H9 (cell line): ENCODE measurements around the gene HSPA4. TPM values are rescaled to one million over a fixed set of nuclear protein-coding genes. Genes with fewer than 3 reads are reported as not detected.

Experiments
- DNase-seq: peaks from one replicate; pipeline ENCODE4 v3.0.0-alpha.2; 2017
- H2AFZ ChIP-seq: one replicate; pipeline ENCODE4 v1.6.1; 2013; ENCODE audit warnings: mild to moderate bottlenecking, low read length, control low read depth, moderate library complexity
- H2AK5ac ChIP-seq: 2 replicates; pipeline ENCODE4 v1.6.1; 2013; ENCODE audit warnings: low read length, control low read depth, mixed read lengths; ENCODE audit not compliant: insufficient read length
- H2BK120ac ChIP-seq: one replicate; pipeline ENCODE4 v1.6.1; 2013; ENCODE audit warnings: low read depth, mild to moderate bottlenecking, low read length, control low read depth, inconsistent platforms; ENCODE audit not compliant: poor library complexity, severe bottlenecking
- H2BK12ac ChIP-seq: 2 replicates; pipeline ENCODE4 v1.6.1; 2013; ENCODE audit warnings: low read length, control low read depth, mixed read lengths, low read depth; ENCODE audit not compliant: insufficient read length
- H2BK15ac ChIP-seq: 2 replicates; pipeline ENCODE4 v1.6.1; 2013; ENCODE audit warnings: low read depth, low read length, control low read depth
- H2BK20ac ChIP-seq: one replicate; pipeline ENCODE4 v1.6.1; 2013; ENCODE audit warnings: low read depth, mild to moderate bottlenecking, low read length, control low read depth, inconsistent platforms; ENCODE audit not compliant: poor library complexity, severe bottlenecking
- H2BK5ac ChIP-seq: 2 replicates; pipeline ENCODE4 v1.6.1; 2013; ENCODE audit warnings: low read length, control low read depth, mixed read lengths; ENCODE audit not compliant: insufficient read length
- H3K14ac ChIP-seq: 2 replicates; pipeline ENCODE4 v1.6.1; 2013; ENCODE audit warnings: low read length, control low read depth; ENCODE audit not compliant: insufficient read depth
- H3K18ac ChIP-seq: 2 replicates; pipeline ENCODE4 v1.6.1; 2013; ENCODE audit warnings: low read depth, mild to moderate bottlenecking, mixed read lengths, low read length, control low read depth; ENCODE audit not compliant: insufficient read length
- H3K23ac ChIP-seq: 2 replicates; pipeline ENCODE4 v1.6.1; 2013; ENCODE audit warnings: low read length, control low read depth, mixed read lengths, low read depth; ENCODE audit not compliant: insufficient read length
- H3K23me2 ChIP-seq: 2 replicates; pipeline ENCODE4 v1.6.1; 2013; ENCODE audit warnings: low read depth, mild to moderate bottlenecking, mixed read lengths, low read length, control low read depth; ENCODE audit not compliant: insufficient read length, poor library complexity, severe bottlenecking
- H3K27ac ChIP-seq: 2 replicates; pipeline ENCODE4 v1.5.1; 2013; ENCODE audit warnings: low read length, control low read depth, mixed read lengths, low read depth; ENCODE audit not compliant: insufficient read length
- H3K27me3 ChIP-seq: 2 replicates; pipeline ENCODE4 v1.6.1; 2013; ENCODE audit warnings: low read length, control low read depth, inconsistent platforms; ENCODE audit not compliant: insufficient read depth
- H3K4ac ChIP-seq: 2 replicates; pipeline ENCODE4 v1.6.1; 2013; ENCODE audit warnings: low read depth, mild to moderate bottlenecking, control low read depth, inconsistent platforms, low read length, moderate library complexity
- H3K4me1 ChIP-seq: 2 replicates; pipeline ENCODE4 v1.6.1; 2013; ENCODE audit warnings: low read length, control low read depth, inconsistent platforms; ENCODE audit not compliant: insufficient read depth
- H3K4me2 ChIP-seq: 2 replicates; pipeline ENCODE4 v1.6.1; 2013; ENCODE audit warnings: low read length, control low read depth, mixed read lengths; ENCODE audit not compliant: insufficient read length, insufficient read depth
- H3K56ac ChIP-seq: 2 replicates; pipeline ENCODE4 v1.6.1; 2013; ENCODE audit warnings: low read depth, mild to moderate bottlenecking, mixed read lengths, low read length, control low read depth; ENCODE audit not compliant: insufficient read length
- H3K79me1 ChIP-seq: 2 replicates; pipeline ENCODE4 v1.6.1; 2013; ENCODE audit warnings: low read depth, mild to moderate bottlenecking, moderate library complexity, low read length, control low read depth, inconsistent platforms; ENCODE audit not compliant: insufficient read depth, poor library complexity, severe bottlenecking
- H3K79me2 ChIP-seq: 2 replicates; pipeline ENCODE4 v1.6.1; 2013; ENCODE audit warnings: low read length, control low read depth, inconsistent platforms; ENCODE audit not compliant: insufficient read depth
- H3K9ac ChIP-seq: 2 replicates; pipeline ENCODE4 v1.6.1; 2013; ENCODE audit warnings: low read length, control low read depth, mixed read lengths; ENCODE audit not compliant: insufficient read length; ENCODE audit errors: extremely low read depth
- H3K9me3 ChIP-seq: one replicate; pipeline ENCODE4 v1.6.1; 2013; ENCODE audit warnings: low read depth, low read length, inconsistent platforms; ENCODE audit not compliant: control insufficient read depth
- H3T11ph ChIP-seq: one replicate; pipeline ENCODE4 v1.6.1; 2013; ENCODE audit warnings: mild to moderate bottlenecking, low read length, control low read depth, inconsistent platforms
- H4K20me1 ChIP-seq: one replicate; pipeline ENCODE4 v1.6.1; 2013; ENCODE audit not compliant: control insufficient read depth, insufficient read length, insufficient read depth
- H4K5ac ChIP-seq: 2 replicates; pipeline ENCODE4 v1.6.1; 2013; ENCODE audit warnings: low read depth, mild to moderate bottlenecking, mixed read lengths, low read length, control low read depth; ENCODE audit not compliant: insufficient read length
- H4K8ac ChIP-seq: replicated peaks from 2 replicates; pipeline ENCODE4 v1.6.1; 2013; ENCODE audit warnings: low read length, control low read depth, mixed read lengths, low read depth; ENCODE audit not compliant: insufficient read length
- H4K91ac ChIP-seq: 2 replicates; pipeline ENCODE4 v1.6.1; 2013; ENCODE audit warnings: low read depth, mild to moderate bottlenecking, moderate library complexity, mixed read lengths, low read length, control low read depth; ENCODE audit not compliant: insufficient read length
- H3K27ac Mint-ChIP-seq, 3 experiments: 2 replicates in 2 of 3; 3 replicates in 1 of 3; pipeline ENCODE4 v1.8.0; 2020 to 2021; ENCODE audit warnings: mixed read lengths in 3 of 3, mild to moderate bottlenecking in 1 of 3, moderate library complexity in 1 of 3
- H3K27me3 Mint-ChIP-seq: 2 replicates; pipeline ENCODE4 v1.8.0; 2021; ENCODE audit warnings: low read depth, mild to moderate bottlenecking, moderate library complexity, mixed read lengths
- H3K36me3 Mint-ChIP-seq, 3 experiments: 2 replicates in 2 of 3; 3 replicates in 1 of 3; pipeline ENCODE4 v1.8.0; 2020 to 2021; ENCODE audit warnings: low read depth in 3 of 3, mixed read lengths in 3 of 3; ENCODE audit not compliant: insufficient read depth in 1 of 3
- H3K4me1 Mint-ChIP-seq, 2 experiments: 2 replicates each; pipeline ENCODE4 v1.8.0; 2020; ENCODE audit warnings: mixed read lengths in 2 of 2
- H3K4me3 Mint-ChIP-seq, 2 experiments: 2 replicates in 1 of 2; 3 replicates in 1 of 2; pipeline ENCODE4 v1.8.0; 2020 to 2021; ENCODE audit warnings: mild to moderate bottlenecking in 2 of 2, mixed read lengths in 2 of 2, moderate library complexity in 1 of 2
- H3K9me3 Mint-ChIP-seq, 2 experiments: 2 replicates in 1 of 2; 3 replicates in 1 of 2; pipeline ENCODE4 v1.8.0; 2020; ENCODE audit warnings: mild to moderate bottlenecking in 2 of 2, mixed read lengths in 2 of 2, moderate library complexity in 1 of 2
- WGBS: extraction: QIAGEN DNeasy Blood & Tissue Kit; methylation state at CpG from one replicate; pipeline ENCODE4 v1.1.7; 2013; ENCODE audit warnings: missing lambda C conversion rate, low lambda C conversion rate, mixed read lengths; ENCODE audit not compliant: insufficient read length; ENCODE audit errors: extremely low coverage; 5-methylcytosine and 5-hydroxymethylcytosine counted together
- total RNA-seq: library from RNA; stranded (reverse); gene quantifications from 2 replicates; pipeline ENCODE4 v1.2.1, GENCODE V29; 2021
- TF ChIP-seq, protein P1 (sequence below): fragments of 200-600 bp; sonication (generic); conservative IDR thresholded peaks from 3 replicates; pipeline ENCODE4 v1.8.0; 2021; ENCODE audit warnings: antibody characterized with exemption, mild to moderate bottlenecking

HSPA4 gene
- total RNA-seq, 1 experiment from 2014 or later, result 293 TPM

DNA sequence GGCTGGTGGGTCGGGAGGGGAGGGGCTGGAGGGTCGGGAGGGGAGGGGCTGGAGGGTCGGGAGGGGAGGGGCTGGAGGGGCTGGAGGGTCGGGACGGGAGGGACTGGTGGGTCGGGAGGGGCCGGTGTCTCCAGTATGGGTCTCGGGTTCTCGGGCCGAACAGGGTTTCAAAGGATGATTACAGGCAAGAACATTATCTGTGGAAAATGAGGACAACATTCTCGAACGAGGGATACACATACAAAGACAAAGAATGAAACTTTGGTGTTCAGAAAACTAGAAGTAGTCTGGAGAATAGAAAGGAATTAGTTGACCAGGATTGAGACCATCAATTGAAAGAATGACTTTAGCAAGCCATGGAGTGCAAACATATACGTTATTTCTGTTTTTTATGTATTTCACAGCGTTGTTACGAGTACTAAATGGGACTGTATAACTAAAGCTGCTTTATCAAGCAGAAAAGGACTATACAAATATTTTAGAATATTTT is 25.1 kb upstream of the HSPA4 start:
- no peak overlapping the region for H3K23ac ChIP-seq
- no peak overlapping the region for H3K9ac ChIP-seq
- H3K79me2 ChIP-seq, result peaks cover 7% of the 10 kb centered on the region; the same call in 1 of the 2 replicates
- H3K4me1 ChIP-seq, result no peaks in the 10 kb centered on the region
- H3K14ac ChIP-seq, result no peak overlapping the region
- H4K8ac ChIP-seq, result no peak overlapping the region
- Mint-ChIP-seq H3K4me3 (peak overlapping the region; percentile 67 to 76), H3K4me1 (peaks cover 15 to 17% of the 10 kb centered on the region in 2 experiments), H3K9me3 (no peaks in the 10 kb centered on the region), H3K27ac (peak overlapping the region in 1 of 3 experiments; percentile 54; a peak in 2 of 7 replicates), H3K27me3 (no peaks in the 10 kb centered on the region), H3K36me3 (peaks cover 0 to 16% (median 5%) of the 10 kb centered on the region in 3 experiments; a peak in 3 of 7 replicates)
- H3K56ac ChIP-seq, result no peak overlapping the region
- H3K23me2 ChIP-seq, result no peaks in the 10 kb centered on the region
- no peak overlapping the region for H4K91ac ChIP-seq
- H4K20me1 ChIP-seq, result no peaks in the 10 kb centered on the region
- H3K4me2 ChIP-seq, result peak overlapping the region; percentile 71
- H4K5ac ChIP-seq, result no peak overlapping the region
- DNase-seq, result no peak
- H3K79me1 ChIP-seq, result no peaks in the 10 kb centered on the region
- H3K4ac ChIP-seq, result no peak overlapping the region
- no peaks in the 10 kb centered on the region for H3K9me3 ChIP-seq
- no peak overlapping the region for H2BK120ac ChIP-seq
- no peak overlapping the region for H3K27ac ChIP-seq
- H3K27me3 ChIP-seq, result no peaks in the 10 kb centered on the region
- H2BK5ac ChIP-seq, result no peak overlapping the region
- no peak overlapping the region for H2AFZ ChIP-seq
- WGBS, result no CpG with 5 or more reads among the region's 15 CpGs
- TF ChIP-seq, protein P1, sequence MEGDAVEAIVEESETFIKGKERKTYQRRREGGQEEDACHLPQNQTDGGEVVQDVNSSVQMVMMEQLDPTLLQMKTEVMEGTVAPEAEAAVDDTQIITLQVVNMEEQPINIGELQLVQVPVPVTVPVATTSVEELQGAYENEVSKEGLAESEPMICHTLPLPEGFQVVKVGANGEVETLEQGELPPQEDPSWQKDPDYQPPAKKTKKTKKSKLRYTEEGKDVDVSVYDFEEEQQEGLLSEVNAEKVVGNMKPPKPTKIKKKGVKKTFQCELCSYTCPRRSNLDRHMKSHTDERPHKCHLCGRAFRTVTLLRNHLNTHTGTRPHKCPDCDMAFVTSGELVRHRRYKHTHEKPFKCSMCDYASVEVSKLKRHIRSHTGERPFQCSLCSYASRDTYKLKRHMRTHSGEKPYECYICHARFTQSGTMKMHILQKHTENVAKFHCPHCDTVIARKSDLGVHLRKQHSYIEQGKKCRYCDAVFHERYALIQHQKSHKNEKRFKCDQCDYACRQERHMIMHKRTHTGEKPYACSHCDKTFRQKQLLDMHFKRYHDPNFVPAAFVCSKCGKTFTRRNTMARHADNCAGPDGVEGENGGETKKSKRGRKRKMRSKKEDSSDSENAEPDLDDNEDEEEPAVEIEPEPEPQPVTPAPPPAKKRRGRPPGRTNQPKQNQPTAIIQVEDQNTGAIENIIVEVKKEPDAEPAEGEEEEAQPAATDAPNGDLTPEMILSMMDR, result no peak
- no peak overlapping the region for H2AK5ac ChIP-seq
- no peak overlapping the region for H3K18ac ChIP-seq
- no peak overlapping the region for H2BK15ac ChIP-seq
- no peak overlapping the region for H2BK20ac ChIP-seq
- H2BK12ac ChIP-seq, result no peak overlapping the region
- H3T11ph ChIP-seq, result no peak overlapping the region
